Activated CD8-positive, alpha-beta memory T cell treated with anti-CD3 and anti-CD28 coated beads for 24 hours (primary cell): Measurements from ENCODE around the gene MIOX.
"Not testable (repeated sequence)": the region's sequence is repeated elsewhere in the genome, so short reads cannot be mapped to it uniquely, and the experiment has no call there.

ENCODE experiments used
- DNase-seq: peaks from one replicate; pipeline ENCODE4 v3.0.0-alpha.2; 2020

MIOX gene

GRCh38 chr22:50531962-50532674 lies 45.5 kb downstream of the MIOX start:
- DNase-seq = no peak

GRCh38 chr22:50532824-50533796 lies 46.5 kb downstream of the MIOX start:
- no peak for DNase-seq

DNA sequence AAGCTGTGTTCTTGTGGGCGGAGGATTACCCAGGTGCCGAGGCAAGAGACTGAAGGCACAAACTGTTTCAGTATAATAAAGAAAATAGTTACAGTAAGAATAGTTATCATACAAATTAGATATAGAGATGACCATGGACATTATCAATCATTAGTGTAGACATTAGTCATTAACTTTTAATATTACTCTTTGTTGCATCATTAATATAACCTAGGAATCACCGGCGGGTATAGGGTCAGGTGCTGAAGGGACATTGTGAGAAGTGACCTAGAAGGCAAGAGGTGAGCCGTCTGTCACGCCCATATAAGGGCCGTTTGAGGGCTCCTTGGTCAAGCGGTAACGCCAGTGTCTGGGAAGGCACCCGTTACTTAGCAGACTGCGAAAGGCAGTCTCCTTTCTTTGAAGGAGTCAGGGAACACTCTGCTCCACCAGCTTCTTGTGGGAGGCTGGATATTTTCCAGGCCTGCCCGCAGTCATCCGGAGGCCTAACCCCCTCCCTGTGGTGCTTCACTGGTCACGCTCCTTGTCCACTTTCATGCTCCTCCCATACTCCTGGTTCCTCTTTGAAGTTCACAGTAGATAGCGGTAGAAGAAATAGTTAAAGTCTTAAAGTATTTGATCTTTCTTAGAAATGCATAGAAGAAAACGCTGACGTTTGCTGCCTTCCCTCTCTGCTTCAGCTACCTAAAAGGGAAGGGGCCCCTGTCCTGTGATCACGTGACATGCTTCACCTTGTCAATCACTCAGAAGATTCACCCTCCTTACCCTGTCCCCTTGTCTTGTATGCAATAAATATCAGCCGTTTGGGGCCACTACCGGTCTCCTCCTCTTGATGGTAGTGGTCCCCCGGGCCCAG lies 47.4 kb downstream of the MIOX start:
- not testable (repeated sequence) for DNase-seq

GRCh38 chr22:50535113-50535512 lies 48.5 kb downstream of the MIOX start:
- DNase-seq = no peak

- DNase-seq = no peak
These were observed 49.6 kb downstream of the MIOX start for GRCh38 chr22:50536226-50536625.

GRCh38 chr22:50537765-50538164 lies 51.1 kb downstream of the MIOX start:
- DNase-seq = no peak
